Endothelial cell of umbilical vein (primary cell): ENCODE measurements around the gene WHRN. TPM values are rescaled to one million over a fixed set of nuclear protein-coding genes. Genes with fewer than 3 reads are reported as not detected.

Experiments
- BruUV-seq: library from RNA; stranded (reverse); fragments of 400-500 nt; replicated peaks from 2 replicates; lab custom pipeline; 2021; lab: Mats Ljungman, UMichigan
- CTCF ChIA-PET: fragments of 300-600, 350-600 bp; sonication (Branson Sonifier 250); formaldehyde crosslinking; loops from one replicate; lab custom pipeline; 2021; ENCODE audit warnings: antibody characterized with exemption, inconsistent platforms; lab: Charles Lee
- POLR2A ChIA-PET: fragments of 300-600, 350-600 bp; sonication (Branson Sonifier 250); formaldehyde crosslinking; loops from one replicate; lab custom pipeline; 2021; ENCODE audit warnings: antibody characterized with exemption, inconsistent platforms; lab: Charles Lee
- DNase-seq: peaks from one replicate; pipeline ENCODE4 v3.0.0-alpha.2; 2011; ENCODE audit warnings: low read depth, low spot score
- FAIRE-seq: peaks from 2 replicates; lab custom pipeline; 2011; peaks lifted over from hg19 to GRCh38; lab: Jason Lieb, UNC
- H2AFZ ChIP-seq: 2 replicates; pipeline ENCODE4 v1.6.0; 2012; ENCODE audit warnings: low read depth, low read length, control low read depth, inconsistent platforms
- H3K27ac ChIP-seq: 2 replicates; pipeline ENCODE4 v1.5.1; 2011; ENCODE audit warnings: low read depth, mild to moderate bottlenecking, control low read depth, low read length, moderate library complexity; ENCODE audit not compliant: insufficient read depth
- H3K27me3 ChIP-seq, 2 experiments: 2 replicates each; pipeline versions ENCODE4 v1.6.0 to v1.6.1; 2011; ENCODE audit warnings: low read length in 2 of 2, mixed read lengths in 1 of 2; ENCODE audit not compliant: control insufficient read depth in 2 of 2, insufficient read depth in 2 of 2
- H3K36me3 ChIP-seq, 2 experiments: 2 replicates in 1 of 2; 3 replicates in 1 of 2; pipeline ENCODE4 v1.5.1; 2011; ENCODE audit warnings: low read length in 2 of 2, mild to moderate bottlenecking in 1 of 2, moderate library complexity in 1 of 2; ENCODE audit not compliant: control insufficient read depth in 2 of 2, insufficient read depth in 2 of 2; ENCODE audit errors: extremely low read depth in 1 of 2
- H3K4me1 ChIP-seq: 3 replicates; pipeline ENCODE4 v1.5.1; 2011; ENCODE audit warnings: mild to moderate bottlenecking, low read length; ENCODE audit not compliant: control insufficient read depth, insufficient read depth; ENCODE audit errors: extremely low read depth
- H3K4me2 ChIP-seq: 2 replicates; pipeline ENCODE4 v1.6.1; 2011; ENCODE audit warnings: low read length, control low read depth, mixed read lengths; ENCODE audit not compliant: insufficient read depth
- H3K4me3 ChIP-seq, 3 experiments: fragments of 200-600 bp in 1 of 3; sonication (generic), shearing (Covaris generic) in 1 of 3; replicated peaks in 1 of 3; 2 replicates each; pipeline ENCODE4 v1.5.1; 2011 to 2016; ENCODE audit warnings: control low read depth in 3 of 3, low read length in 3 of 3, mild to moderate bottlenecking in 2 of 3, inconsistent platforms in 1 of 3, low read depth in 1 of 3, moderate library complexity in 1 of 3; ENCODE audit not compliant: insufficient read depth in 1 of 3
- H3K79me2 ChIP-seq: 2 replicates; pipeline ENCODE4 v1.6.0; 2012; ENCODE audit warnings: low read length, inconsistent platforms; ENCODE audit not compliant: control insufficient read depth, insufficient read depth
- H3K9ac ChIP-seq: replicated peaks from 2 replicates; pipeline ENCODE3; 2011; ENCODE audit warnings: low read length, control low read depth; ENCODE audit not compliant: insufficient read depth; ENCODE audit errors: extremely low read depth
- H3K9me1 ChIP-seq: replicated peaks from 3 replicates; pipeline ENCODE4 v1.6.0; 2011; ENCODE audit warnings: mild to moderate bottlenecking, low read length; ENCODE audit not compliant: control insufficient read depth, insufficient read depth; ENCODE audit errors: extremely low read depth
- H3K9me3 ChIP-seq: replicated peaks from 2 replicates; pipeline ENCODE4 v1.5.1; 2012; ENCODE audit warnings: low read length, inconsistent platforms; ENCODE audit not compliant: control insufficient read depth, insufficient read depth
- H4K20me1 ChIP-seq: replicated peaks from 2 replicates; pipeline ENCODE3; 2011; ENCODE audit warnings: mild to moderate bottlenecking, low read length; ENCODE audit not compliant: control insufficient read depth, insufficient read depth; ENCODE audit errors: extremely low read depth
- EZH2 ChIP-seq: IDR thresholded peaks from 2 replicates; pipeline ENCODE4 v1.6.1; 2012; ENCODE audit warnings: borderline replicate concordance, low read depth, mild to moderate bottlenecking, moderate library complexity, low read length, inconsistent platforms; ENCODE audit not compliant: severe bottlenecking
- FOS ChIP-seq: IDR thresholded peaks from 2 replicates; pipeline ENCODE4 v1.6.1; 2011; ENCODE audit warnings: mild to moderate bottlenecking, low read length, moderate library complexity, borderline replicate concordance; ENCODE audit not compliant: insufficient read depth
- GATA2 ChIP-seq: IDR thresholded peaks from 2 replicates; pipeline ENCODE4 v1.7.0; 2011; ENCODE audit warnings: low read depth, mild to moderate bottlenecking, moderate library complexity, mixed read lengths, low read length; ENCODE audit not compliant: insufficient read length, insufficient read depth
- JUN ChIP-seq: IDR thresholded peaks from 2 replicates; pipeline ENCODE4 v1.6.1; 2011; ENCODE audit warnings: borderline replicate concordance, low read depth; ENCODE audit not compliant: insufficient read length, insufficient read depth
- MYC ChIP-seq: IDR thresholded peaks from one replicate; pipeline ENCODE4 v1.6.1; 2011; ENCODE audit warnings: mild to moderate bottlenecking, low read depth, low read length
- POLR2A ChIP-seq: IDR thresholded peaks from 2 replicates; pipeline ENCODE4 v1.6.1; 2012; ENCODE audit warnings: low read depth, mild to moderate bottlenecking, control low read depth, low read length
- POLR2AphosphoS5 ChIP-seq: IDR thresholded peaks from 2 replicates; pipeline ENCODE4 v1.6.1; 2012; ENCODE audit warnings: low read depth, mild to moderate bottlenecking, control low read depth, low read length, moderate library complexity; ENCODE audit not compliant: insufficient read depth
- dilution Hi-C: fragments of 300-500 bp; cut with MboI; formaldehyde crosslinking; loops from one replicate; pipeline ENCODE4 v1.15.0; 2019; ENCODE audit warnings: low sequenced_read_pairs; ENCODE audit not compliant: extremely low pct_ligation_motif_present
- intact Hi-C: fragments of 100-400 bp; cut with micrococcal nuclease; formaldehyde crosslinking; loops from one replicate; pipeline ENCODE4 v1.10.0; 2022
- polyA plus RNA-seq, 4 experiments: library from polyadenylated mRNA; depleted of rRNA in 3 of 4; stranded (reverse) in 3 of 4; unstranded in 1 of 4; fragments of >200 nt; gene quantifications; 2 replicates each; pipeline versions ENCODE4 v1.2.1 to v1.2.3, GENCODE V29; 2011 to 2012; ENCODE audit warnings: missing spikeins in 1 of 4
- total RNA-seq: library from RNA; stranded (reverse); gene quantifications from 2 replicates; pipeline ENCODE4 v1.2.3, GENCODE V29; 2021
- TF ChIP-seq, protein P1 (sequence below): IDR thresholded peaks from 2 replicates; pipeline ENCODE4 v1.6.1; 2011; ENCODE audit not compliant: insufficient read depth, insufficient read length
- TF ChIP-seq, protein P2 (sequence below), 2 donors: IDR thresholded peaks; 1 replicate in 1 of 2; 2 replicates in 1 of 2; pipeline ENCODE4 v1.5.1; 2011; ENCODE audit warnings: low read length in 2 of 2, mild to moderate bottlenecking in 2 of 2, moderate library complexity in 2 of 2, control low read depth in 1 of 2, inconsistent platforms in 1 of 2, low read depth in 1 of 2; ENCODE audit not compliant: insufficient read depth in 1 of 2; ENCODE audit errors: extremely low read depth in 1 of 2

WHRN gene
- total and polyA plus RNA-seq, 2 donors (not counting 3 experiments of a cell fraction or from before 2014, with no cell fraction given), result 0.35 to 0.69 TPM

DNA sequence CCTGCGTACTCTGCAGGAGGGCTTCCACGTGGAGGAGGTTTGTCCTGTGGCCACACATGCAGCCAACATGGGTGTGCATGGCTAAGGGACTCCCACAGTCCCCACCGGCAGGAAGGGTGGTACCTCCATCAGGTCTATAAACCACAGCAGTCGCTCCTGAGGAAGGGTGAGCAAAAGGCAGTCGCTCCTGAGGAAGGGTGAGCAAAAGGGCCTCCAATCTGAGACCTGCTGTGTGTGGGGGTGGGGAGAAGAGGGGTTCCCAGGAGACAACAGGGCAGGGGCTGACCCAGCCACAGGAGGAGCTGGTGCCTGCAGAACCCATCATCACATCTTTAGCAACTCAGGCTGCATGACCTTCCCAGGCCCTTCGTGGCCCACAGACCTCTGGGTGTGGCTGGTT is 87.2 kb downstream of the WHRN start:
- no peak overlapping the region for H3K4me3 ChIP-seq
- no peaks in the 10 kb centered on the region for H4K20me1 ChIP-seq
- no peak overlapping the region for H3K4me2 ChIP-seq
- H3K79me2 ChIP-seq, result no peaks in the 10 kb centered on the region
- H3K9me1 ChIP-seq, result no peaks in the 10 kb centered on the region
- peaks cover 0 to 2% of the 10 kb centered on the region in 2 experiments for H3K27me3 ChIP-seq
- BruUV-seq, result no TSS peak
- intact Hi-C loops, result no loop called here
- ChIA-PET CTCF (interaction anchor here (2.0 to 4.6 kb wide), 4 partner anchors 12 to 235 kb away, joined by 9 to 34 read pairs (median 19); no protein-coding TSS in a partner anchor), POLR2A (no interaction called here)
- no peak overlapping the region for H3K27ac ChIP-seq
- no peak for FAIRE-seq
- TF ChIP-seq MYC (no peak), FOS (no peak), EZH2 (no peak), GATA2 (no peak), JUN (no peak), POLR2A (no peak), POLR2AphosphoS5 (no peak)
- TF ChIP-seq, protein P1, sequence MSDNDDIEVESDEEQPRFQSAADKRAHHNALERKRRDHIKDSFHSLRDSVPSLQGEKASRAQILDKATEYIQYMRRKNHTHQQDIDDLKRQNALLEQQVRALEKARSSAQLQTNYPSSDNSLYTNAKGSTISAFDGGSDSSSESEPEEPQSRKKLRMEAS, result no peak
- TF ChIP-seq, protein P2, sequence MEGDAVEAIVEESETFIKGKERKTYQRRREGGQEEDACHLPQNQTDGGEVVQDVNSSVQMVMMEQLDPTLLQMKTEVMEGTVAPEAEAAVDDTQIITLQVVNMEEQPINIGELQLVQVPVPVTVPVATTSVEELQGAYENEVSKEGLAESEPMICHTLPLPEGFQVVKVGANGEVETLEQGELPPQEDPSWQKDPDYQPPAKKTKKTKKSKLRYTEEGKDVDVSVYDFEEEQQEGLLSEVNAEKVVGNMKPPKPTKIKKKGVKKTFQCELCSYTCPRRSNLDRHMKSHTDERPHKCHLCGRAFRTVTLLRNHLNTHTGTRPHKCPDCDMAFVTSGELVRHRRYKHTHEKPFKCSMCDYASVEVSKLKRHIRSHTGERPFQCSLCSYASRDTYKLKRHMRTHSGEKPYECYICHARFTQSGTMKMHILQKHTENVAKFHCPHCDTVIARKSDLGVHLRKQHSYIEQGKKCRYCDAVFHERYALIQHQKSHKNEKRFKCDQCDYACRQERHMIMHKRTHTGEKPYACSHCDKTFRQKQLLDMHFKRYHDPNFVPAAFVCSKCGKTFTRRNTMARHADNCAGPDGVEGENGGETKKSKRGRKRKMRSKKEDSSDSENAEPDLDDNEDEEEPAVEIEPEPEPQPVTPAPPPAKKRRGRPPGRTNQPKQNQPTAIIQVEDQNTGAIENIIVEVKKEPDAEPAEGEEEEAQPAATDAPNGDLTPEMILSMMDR (IDR thresholded peaks at IDR 0.05; ENCODE audit: extremely low read depth in 1 of 2, insufficient read depth in 1 of 2, low read depth in 1 of 2, low read length in 2 of 2), result no peak
- no peak overlapping the region for H2AFZ ChIP-seq
- H3K9me3 ChIP-seq, result no peaks in the 10 kb centered on the region
- DNase-seq, result no peak
- H3K36me3 ChIP-seq, result no peaks in the 10 kb centered on the region
- no peaks in the 10 kb centered on the region for H3K4me1 ChIP-seq
- dilution Hi-C loops, result no loop called here
- no peak overlapping the region for H3K9ac ChIP-seq
